ENCODE results near the gene ASB11.

Gene ASB11, protein sequence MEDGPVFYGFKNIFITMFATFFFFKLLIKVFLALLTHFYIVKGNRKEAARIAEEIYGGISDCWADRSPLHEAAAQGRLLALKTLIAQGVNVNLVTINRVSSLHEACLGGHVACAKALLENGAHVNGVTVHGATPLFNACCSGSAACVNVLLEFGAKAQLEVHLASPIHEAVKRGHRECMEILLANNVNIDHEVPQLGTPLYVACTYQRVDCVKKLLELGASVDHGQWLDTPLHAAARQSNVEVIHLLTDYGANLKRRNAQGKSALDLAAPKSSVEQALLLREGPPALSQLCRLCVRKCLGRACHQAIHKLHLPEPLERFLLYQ

DNA sequence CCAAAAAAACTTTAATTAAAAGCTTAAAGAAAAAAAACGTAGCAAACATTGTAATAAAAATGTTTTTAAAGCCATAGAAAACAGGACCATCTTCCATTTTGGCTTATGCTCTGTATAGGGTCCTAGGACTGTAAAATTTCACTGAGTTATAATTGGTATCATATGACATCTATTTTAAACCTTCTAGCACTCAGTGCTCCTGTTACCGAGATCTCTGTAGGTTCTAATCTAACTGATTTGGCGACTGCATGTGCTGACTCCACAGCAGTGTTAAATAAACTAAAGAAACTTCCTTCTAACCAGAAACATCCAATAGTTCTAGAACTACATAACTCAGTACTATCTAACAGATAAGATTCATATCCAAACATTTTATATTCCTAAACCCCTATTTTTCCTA lies at the start of gene ASB11:
Gene ASB11 (minus strand): TSS at position 132 of the 400 bp plus-strand sequence. CDS start 35 bp downstream, at position 97.
- TF ChIP-seq, protein P1, sequence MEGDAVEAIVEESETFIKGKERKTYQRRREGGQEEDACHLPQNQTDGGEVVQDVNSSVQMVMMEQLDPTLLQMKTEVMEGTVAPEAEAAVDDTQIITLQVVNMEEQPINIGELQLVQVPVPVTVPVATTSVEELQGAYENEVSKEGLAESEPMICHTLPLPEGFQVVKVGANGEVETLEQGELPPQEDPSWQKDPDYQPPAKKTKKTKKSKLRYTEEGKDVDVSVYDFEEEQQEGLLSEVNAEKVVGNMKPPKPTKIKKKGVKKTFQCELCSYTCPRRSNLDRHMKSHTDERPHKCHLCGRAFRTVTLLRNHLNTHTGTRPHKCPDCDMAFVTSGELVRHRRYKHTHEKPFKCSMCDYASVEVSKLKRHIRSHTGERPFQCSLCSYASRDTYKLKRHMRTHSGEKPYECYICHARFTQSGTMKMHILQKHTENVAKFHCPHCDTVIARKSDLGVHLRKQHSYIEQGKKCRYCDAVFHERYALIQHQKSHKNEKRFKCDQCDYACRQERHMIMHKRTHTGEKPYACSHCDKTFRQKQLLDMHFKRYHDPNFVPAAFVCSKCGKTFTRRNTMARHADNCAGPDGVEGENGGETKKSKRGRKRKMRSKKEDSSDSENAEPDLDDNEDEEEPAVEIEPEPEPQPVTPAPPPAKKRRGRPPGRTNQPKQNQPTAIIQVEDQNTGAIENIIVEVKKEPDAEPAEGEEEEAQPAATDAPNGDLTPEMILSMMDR (IDR thresholded peaks at IDR 0.05; ENCODE audit: control insufficient read depth, insufficient read depth, low read depth, low read length, missing control alignments): no peak
- no peak for DNase-seq (ENCODE audit: low read depth)
- no peak within 1 kb of the TSS for H3K4me3 ChIP-seq (ENCODE audit: control insufficient read depth, low read depth, low read length)

DNA sequence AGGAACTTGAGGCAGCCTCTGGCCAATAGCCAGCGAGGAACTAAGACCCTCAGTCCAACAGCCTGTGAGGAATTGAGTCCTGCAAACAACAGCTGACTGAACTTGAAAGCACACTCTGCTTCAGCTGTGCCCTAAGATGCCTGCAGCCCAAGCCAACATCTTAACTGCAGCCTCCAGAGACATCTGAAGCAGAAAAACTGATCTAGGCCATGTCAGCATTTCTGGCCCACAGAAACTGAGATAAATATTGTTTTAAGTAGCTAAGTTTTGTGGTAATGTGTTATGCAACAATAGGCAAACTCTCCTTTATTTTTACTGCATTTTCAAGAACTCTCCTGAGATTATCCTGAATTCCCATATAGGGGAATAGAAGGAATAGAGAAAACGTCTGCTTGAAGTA lies 44.3 kb upstream of the ASB11 start:
- TF ChIP-seq, protein P1 (IDR thresholded peaks at IDR 0.05; ENCODE audit: control insufficient read depth, insufficient read depth, low read depth, low read length, missing control alignments): no peak
- no peak for DNase-seq (ENCODE audit: low read depth)
- H3K4me3 ChIP-seq (ENCODE audit: control insufficient read depth, low read depth, low read length): no peak overlapping the region

DNA sequence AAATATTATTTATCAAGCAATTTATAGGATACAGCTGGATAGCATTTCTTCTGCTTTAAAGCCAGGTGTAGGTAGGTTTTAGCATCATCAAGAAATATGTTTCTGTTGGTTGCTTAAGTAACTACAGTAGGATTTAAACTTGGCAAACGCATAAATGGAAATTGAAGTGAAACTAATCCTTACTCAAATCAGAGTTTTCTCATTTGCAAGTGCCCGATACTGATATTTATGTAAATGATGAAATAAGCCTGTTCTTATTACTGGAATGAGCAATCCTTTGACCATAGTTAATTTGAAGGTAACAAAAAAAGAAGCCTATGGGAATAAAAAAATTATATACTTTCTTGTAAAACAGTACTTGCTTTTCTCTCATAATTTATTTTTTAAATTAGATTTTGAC lies 43.1 kb upstream of the ASB11 start:
- no peak overlapping the region for H3K4me3 ChIP-seq (ENCODE audit: control insufficient read depth, low read depth, low read length)
- DNase-seq (ENCODE audit: low read depth): no peak
- TF ChIP-seq, protein P1 (IDR thresholded peaks at IDR 0.05; ENCODE audit: control insufficient read depth, insufficient read depth, low read depth, low read length, missing control alignments): no peak

DNA sequence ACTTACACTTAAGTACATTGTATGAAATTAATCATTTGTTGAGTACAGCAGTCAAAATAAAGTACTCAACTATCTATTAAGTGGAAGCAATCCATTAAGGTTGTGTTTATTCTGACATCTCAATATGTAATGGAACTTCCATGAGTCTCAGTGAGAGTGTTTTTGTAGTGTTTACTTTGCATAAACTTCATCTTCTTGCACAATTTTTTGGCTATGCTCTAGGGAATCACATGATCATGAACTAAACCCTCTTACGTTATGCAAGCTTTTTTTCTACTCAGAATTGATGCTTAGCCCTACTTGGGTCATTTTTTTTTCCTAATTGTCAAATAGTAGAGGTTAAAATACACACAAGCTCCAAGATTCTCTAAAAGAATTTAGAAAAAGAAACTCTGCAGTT lies 41.0 kb upstream of the ASB11 start:
- H3K4me3 ChIP-seq (ENCODE audit: control insufficient read depth, low read depth, low read length): no peak overlapping the region
- TF ChIP-seq, protein P1 (IDR thresholded peaks at IDR 0.05; ENCODE audit: control insufficient read depth, insufficient read depth, low read depth, low read length, missing control alignments): no peak
- DNase-seq (ENCODE audit: low read depth): no peak

DNA sequence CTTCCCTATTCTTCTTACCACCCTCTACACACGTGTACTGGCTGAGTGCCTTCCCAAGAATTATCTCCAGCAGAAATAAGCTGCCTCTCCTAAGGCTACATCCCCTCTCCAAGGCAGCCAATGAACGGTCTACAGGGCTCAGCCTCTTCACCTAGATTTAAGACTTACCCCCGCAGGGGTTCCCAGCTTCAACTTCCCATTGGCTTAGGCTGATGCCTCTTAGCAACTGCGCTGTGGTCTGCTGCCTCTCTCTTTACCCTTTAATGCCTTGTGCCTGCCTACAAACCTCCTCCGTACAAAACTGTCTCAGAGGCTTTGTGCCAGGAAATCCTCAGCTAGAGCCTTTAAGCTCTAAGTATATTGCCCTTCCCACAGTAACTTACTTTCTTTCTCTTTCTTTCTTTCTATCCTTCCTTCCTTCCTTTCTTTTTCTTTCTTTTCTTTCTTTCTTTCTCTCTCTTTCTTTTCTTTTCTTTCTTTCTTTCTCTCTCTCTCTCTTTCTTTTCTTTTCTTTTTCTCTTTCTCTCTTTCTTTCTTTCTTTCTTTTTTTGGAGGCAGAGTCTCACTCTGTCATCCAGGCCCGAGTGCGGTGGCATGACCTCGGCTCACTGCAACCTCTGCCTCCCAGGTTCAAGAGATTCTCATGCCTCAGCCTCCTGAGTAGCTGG lies 35.0 kb upstream of the ASB11 start:
- no peak for DNase-seq (ENCODE audit: low read depth)
- TF ChIP-seq, protein P1 (IDR thresholded peaks at IDR 0.05; ENCODE audit: control insufficient read depth, insufficient read depth, low read depth, low read length, missing control alignments): no peak
- H3K4me3 ChIP-seq (ENCODE audit: control insufficient read depth, low read depth, low read length): no peak overlapping the region

DNA sequence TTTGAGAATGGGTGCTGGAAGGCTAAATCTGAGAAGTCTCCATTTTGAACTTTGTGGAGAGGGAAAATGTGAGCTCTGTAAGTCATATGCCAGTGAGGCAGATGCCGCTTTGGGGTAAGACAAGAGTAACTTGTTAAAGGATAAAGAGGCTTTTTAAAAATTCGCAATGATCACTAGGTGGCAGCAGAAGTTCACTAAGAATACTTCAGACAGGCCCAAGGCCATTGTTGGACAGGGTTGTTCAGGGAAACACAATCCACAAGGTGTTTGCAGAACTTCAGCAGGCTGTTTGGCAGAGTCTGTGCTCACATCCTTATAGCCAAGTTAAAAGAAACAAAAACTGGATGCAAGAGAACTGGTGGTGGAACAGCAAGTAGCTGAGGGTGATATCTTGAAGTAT lies 33.6 kb upstream of the ASB11 start:
- TF ChIP-seq, protein P1 (IDR thresholded peaks at IDR 0.05; ENCODE audit: control insufficient read depth, insufficient read depth, low read depth, low read length, missing control alignments): peak; percentile 62
- H3K4me3 ChIP-seq (ENCODE audit: control insufficient read depth, low read depth, low read length): no peak overlapping the region
- peak; percentile 32 for DNase-seq (ENCODE audit: low read depth)

Measured in AG09309 (cell line).